Measurements from ENCODE around the gene QRFP. TPM values are rescaled to one million over a fixed set of nuclear protein-coding genes. Genes with fewer than 3 reads are reported as not detected.
"Not testable (repeated sequence)": the region's sequence is repeated elsewhere in the genome, so short reads cannot be mapped to it uniquely, and the experiment has no call there.

QRFP gene
- total and polyA plus RNA-seq, 12 donors: not detected

DNA sequence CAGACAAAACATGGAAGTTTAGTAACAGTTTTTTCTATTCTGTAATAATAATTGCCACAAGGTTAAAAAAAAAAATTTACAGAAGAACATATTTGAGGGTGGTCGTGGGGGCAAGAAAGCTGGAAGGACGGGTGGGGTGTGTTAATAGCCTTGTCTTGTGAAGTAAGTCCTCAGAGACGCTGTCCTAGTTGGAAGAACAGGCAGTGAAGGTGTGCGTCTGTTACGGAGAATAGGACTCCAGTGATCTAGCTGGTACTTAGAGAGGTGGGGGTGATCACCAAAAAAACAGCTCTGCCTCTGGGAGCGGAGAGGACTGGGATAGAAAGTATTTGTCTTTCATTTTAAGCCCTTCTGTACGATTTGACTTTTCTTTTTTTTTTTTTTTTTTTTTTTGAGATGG lies 43.8 kb downstream of the QRFP start:
- WGBS, 4 donors: 89 to 95% (median 92%) methylated on average over 7 of the region's 7 CpGs
- peaks cover 6 to 13% of the 10 kb centered on the region in 2 donors for H3K4me1 ChIP-seq (replicated peaks in 1 of 2)

GRCh38 chr9:130849356-130849755 lies 47.3 kb downstream of the QRFP start:
- Histone ChIP-seq H3K4me3 (no peak overlapping the region), H3K36me3 (replicated peaks in 1 of 2) (peaks cover 0 to 2% of the 10 kb centered on the region in 2 donors), H3K27ac (peak overlapping the region in 2 of 5 donors; percentile 42 to 90), H3K9me3 (replicated peaks in 1 of 3) (no peaks in the 10 kb centered on the region), H3K27me3 (no peaks in the 10 kb centered on the region), H3K4me1 (replicated peaks in 1 of 2) (peaks cover 32 to 43% of the 10 kb centered on the region in 2 donors)
- TF ChIP-seq, protein P1, sequence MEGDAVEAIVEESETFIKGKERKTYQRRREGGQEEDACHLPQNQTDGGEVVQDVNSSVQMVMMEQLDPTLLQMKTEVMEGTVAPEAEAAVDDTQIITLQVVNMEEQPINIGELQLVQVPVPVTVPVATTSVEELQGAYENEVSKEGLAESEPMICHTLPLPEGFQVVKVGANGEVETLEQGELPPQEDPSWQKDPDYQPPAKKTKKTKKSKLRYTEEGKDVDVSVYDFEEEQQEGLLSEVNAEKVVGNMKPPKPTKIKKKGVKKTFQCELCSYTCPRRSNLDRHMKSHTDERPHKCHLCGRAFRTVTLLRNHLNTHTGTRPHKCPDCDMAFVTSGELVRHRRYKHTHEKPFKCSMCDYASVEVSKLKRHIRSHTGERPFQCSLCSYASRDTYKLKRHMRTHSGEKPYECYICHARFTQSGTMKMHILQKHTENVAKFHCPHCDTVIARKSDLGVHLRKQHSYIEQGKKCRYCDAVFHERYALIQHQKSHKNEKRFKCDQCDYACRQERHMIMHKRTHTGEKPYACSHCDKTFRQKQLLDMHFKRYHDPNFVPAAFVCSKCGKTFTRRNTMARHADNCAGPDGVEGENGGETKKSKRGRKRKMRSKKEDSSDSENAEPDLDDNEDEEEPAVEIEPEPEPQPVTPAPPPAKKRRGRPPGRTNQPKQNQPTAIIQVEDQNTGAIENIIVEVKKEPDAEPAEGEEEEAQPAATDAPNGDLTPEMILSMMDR (IDR thresholded peaks at IDR 0.05): no peak
- TF ChIP-seq POLR2A (IDR thresholded peaks at IDR 0.05): no peak
- intact Hi-C loops (cut with DNase I): no loop called here
- 82 to 87% (median 84%) methylated on average over 9 of the region's 9 CpGs for WGBS, 4 donors
- DNase-seq: peak in 1 of 7 donors; percentile 39

More for the DNA sequence above, 43.8 kb downstream of the QRFP start:
- H3K4me3 ChIP-seq: no peak overlapping the region
- H3K9me3 ChIP-seq (replicated peaks in 1 of 3): no peaks in the 10 kb centered on the region
- peaks cover 0 to 24% of the 10 kb centered on the region in 2 donors for H3K36me3 ChIP-seq (replicated peaks in 1 of 2)
- peak in 1 of 7 donors; percentile 28 for DNase-seq
- TF ChIP-seq, protein P1 (IDR thresholded peaks at IDR 0.05): no peak
- TF ChIP-seq POLR2A (IDR thresholded peaks at IDR 0.05): no peak
- intact Hi-C loops (cut with DNase I): no loop called here
- H3K27ac ChIP-seq: no peak overlapping the region
- no peaks in the 10 kb centered on the region for H3K27me3 ChIP-seq

- Histone ChIP-seq H3K4me1 (replicated peaks in 1 of 2) (peaks cover 32 to 50% of the 10 kb centered on the region in 2 donors), H3K27ac (peak overlapping the region; percentile 41 to 94 (median 82))
- intact Hi-C loops (cut with DNase I); H3K4me3 ChIP-seq; H3K36me3 ChIP-seq (replicated peaks in 1 of 2); H3K27me3 ChIP-seq; H3K9me3 ChIP-seq (replicated peaks in 1 of 3): not testable (repeated sequence)
- WGBS, 4 donors: 94 to 97% (median 96%) methylated on average over 8 of the region's 8 CpGs
- peak in 1 of 7 donors; percentile 45 for DNase-seq
Measured at GRCh38 chr9:130848514-130848913, 48.1 kb downstream of the QRFP start.

- no peaks in the 10 kb centered on the region for H3K27me3 ChIP-seq
- no peaks in the 10 kb centered on the region for H3K36me3 ChIP-seq (replicated peaks in 1 of 2)
- no peaks in the 10 kb centered on the region for H3K9me3 ChIP-seq (replicated peaks in 1 of 3)
- intact Hi-C loops (cut with DNase I): no loop called here
- whole genome bisulfite sequencing, 4 donors: 21 to 37% (median 26%) methylated on average over 13 of the region's 13 CpGs
- H3K4me3 ChIP-seq: peak overlapping the region in 1 of 4 donors; percentile 37
- TF ChIP-seq, protein P1 (IDR thresholded peaks at IDR 0.05): no peak
- peak in 1 of 2 donors; percentile 55 for TF ChIP-seq POLR2A (IDR thresholded peaks at IDR 0.05)
- peak overlapping the region; percentile 76 to 94 (median 90) for H3K27ac ChIP-seq
- DNase-seq: peak in 6 of 7 donors; percentile 65 to 85 (median 84)
- H3K4me1 ChIP-seq (replicated peaks in 1 of 2): peaks cover 32 to 51% of the 10 kb centered on the region in 2 donors
Measured at GRCh38 chr9:130847306-130848217, 49.0 kb downstream of the QRFP start.
